CMK (cell line): Measurements from ENCODE around the gene CLBA1.

Source experiments
- DNase-seq: peaks from one replicate; pipeline ENCODE4 v3.0.0-alpha.2; 2010; ENCODE audit warnings: low read depth

The CLBA1 gene

GRCh38 chr14:104980611-104981531 is 4.7 kb upstream of the CLBA1 start:
- DNase-seq: no peak

GRCh38 chr14:104981699-104982541 is 3.7 kb upstream of the CLBA1 start:
- no peak for DNase-seq

GRCh38 chr14:104982548-104983230 is 2.9 kb upstream of the CLBA1 start:
- DNase-seq: no peak

- DNase-seq: no peak
Observed at GRCh38 chr14:104983231-104983721, 2.3 kb upstream of the CLBA1 start.

GRCh38 chr14:104984056-104984894 is 1.3 kb upstream of the CLBA1 start:
- no peak for DNase-seq

GRCh38 chr14:104986487-104987164 is 1.0 kb downstream of the CLBA1 start:
- DNase-seq: no peak

- DNase-seq: no peak
Observed at GRCh38 chr14:104989236-104989950, 3.8 kb downstream of the CLBA1 start.

GRCh38 chr14:104989951-104990303 is 4.3 kb downstream of the CLBA1 start:
- no peak for DNase-seq

GRCh38 chr14:104991896-104992230 is 6.3 kb downstream of the CLBA1 start:
- no peak for DNase-seq

GRCh38 chr14:104992501-104992900 is 6.9 kb downstream of the CLBA1 start:
- no peak for DNase-seq

GRCh38 chr14:104993306-104993705 is 7.7 kb downstream of the CLBA1 start:
- DNase-seq: no peak

GRCh38 chr14:104993808-104994591 is 8.4 kb downstream of the CLBA1 start:
- DNase-seq: no peak

GRCh38 chr14:104994978-104995377 is 9.4 kb downstream of the CLBA1 start:
- no peak for DNase-seq

GRCh38 chr14:104996032-104996431 is 10.4 kb downstream of the CLBA1 start:
- DNase-seq: no peak

- no peak for DNase-seq
Observed at GRCh38 chr14:104996483-104996882, 10.9 kb downstream of the CLBA1 start.

- DNase-seq: no peak
Observed at GRCh38 chr14:104998801-104999200, 13.2 kb downstream of the CLBA1 start.

GRCh38 chr14:104999361-104999760 is 13.8 kb downstream of the CLBA1 start:
- DNase-seq: no peak

GRCh38 chr14:105005329-105005928 is 19.8 kb downstream of the CLBA1 start:
- no peak for DNase-seq
